Stimulated activated CD8-positive, alpha-beta memory T cell treated with anti-CD3 and anti-CD28 coated beads, Interleukin-7, amount 100 ng/mL, for 1 hour (primary cell): ENCODE results near the gene KPNA1.

ENCODE experiments used
- DNase-seq, 2 donors: peaks; one replicate each; pipeline ENCODE4 v3.0.0-alpha.2; 2020; ENCODE audit warnings: low read depth in 2 of 2

The KPNA1 gene

DNA sequence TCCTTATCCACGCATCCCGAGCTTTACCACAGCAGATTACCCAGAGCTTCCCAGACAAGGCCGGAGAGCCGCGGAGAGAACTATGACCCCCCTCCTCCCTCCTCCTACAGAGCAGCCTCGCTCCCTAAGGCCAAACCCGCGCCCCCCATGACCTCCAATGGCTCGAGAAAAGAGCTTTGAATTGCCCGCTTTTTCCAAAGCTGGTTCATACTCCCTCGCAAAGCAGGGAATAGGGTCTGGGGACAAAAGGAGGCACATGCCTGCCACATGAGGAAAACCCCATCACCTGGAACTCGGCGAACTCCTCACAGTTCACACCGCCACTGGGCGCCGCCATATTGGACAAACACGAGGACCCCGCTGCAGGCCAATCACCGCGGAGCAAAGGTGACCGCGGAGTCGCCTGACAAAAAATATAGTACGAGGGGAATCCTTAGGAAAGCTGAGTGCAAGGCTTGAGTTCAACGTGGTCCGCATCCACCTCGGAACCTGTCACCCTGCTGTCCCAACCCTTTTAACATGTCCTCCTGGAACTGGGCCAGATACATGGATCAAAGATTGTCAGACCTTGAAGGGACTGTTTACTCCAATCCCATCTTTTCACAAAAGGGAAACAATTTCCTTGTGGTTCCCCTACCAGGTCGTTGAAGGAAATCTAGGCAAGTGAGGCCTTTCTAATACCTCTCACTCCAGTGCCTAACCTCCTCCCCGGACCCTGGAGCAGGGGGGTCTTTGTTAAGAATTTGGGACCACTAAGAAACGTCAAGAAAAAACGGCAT lies 131.7 kb downstream of the KPNA1 start, which contains the start of gene MIX23:
Gene MIX23 (minus strand): TSS at position 344 of the 779 bp plus-strand sequence. CDS start 7 bp downstream, at position 337.
- DNase-seq = peak; percentile 56 to 68

DNA sequence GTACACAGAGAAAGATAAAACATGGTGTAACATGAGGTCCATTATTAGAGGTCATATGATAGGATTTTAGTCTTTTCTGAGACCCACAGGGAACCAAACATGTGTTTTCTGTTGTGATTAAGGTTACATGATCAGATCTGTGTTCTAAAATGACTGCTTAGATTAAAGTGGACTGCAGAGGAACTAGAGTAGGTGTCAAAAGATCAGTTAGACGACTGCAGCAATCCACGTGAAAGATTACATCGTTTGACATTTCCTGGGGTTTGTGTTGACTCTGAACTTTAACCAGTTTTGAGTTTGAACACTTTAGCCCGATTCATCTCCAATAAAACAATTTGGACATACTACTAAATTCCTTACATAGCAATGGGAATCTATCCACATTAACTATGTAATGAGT lies 136.8 kb downstream of the KPNA1 start:
- DNase-seq = no peak

DNA sequence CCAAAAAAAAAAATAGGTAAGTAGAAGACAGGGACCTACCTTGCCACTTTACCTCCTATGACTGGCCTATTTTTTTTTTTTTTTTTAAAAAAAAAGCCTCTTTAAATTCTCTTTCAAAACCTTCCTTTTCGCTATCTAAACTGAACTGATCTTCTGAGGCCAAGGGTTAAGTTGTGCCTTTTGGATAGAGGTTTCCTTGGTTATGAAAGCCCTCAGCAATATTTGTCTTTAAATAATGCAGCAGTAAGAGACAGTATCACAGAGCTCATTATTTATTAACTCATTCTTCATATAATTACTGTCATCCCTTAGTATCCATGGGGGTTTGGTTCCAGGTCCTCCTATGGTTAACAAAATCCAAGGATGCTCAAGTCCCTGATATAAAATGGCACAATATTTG lies 140.7 kb downstream of the KPNA1 start:
- no peak for DNase-seq
